ENCODE data around the gene TEN1. TPM values are rescaled to one million over a fixed set of nuclear protein-coding genes. Genes with fewer than 3 reads are reported as not detected.

The TEN1 gene
- total and polyA plus RNA-seq, 8 donors = 19.3 to 32.2 (median 27.5) TPM

GRCh38 chr17:76033139-76033538 lies 54.1 kb downstream of the TEN1 start:
- ATAC-seq = no peak
- no peak for TF ChIP-seq CTCF (IDR thresholded peaks at IDR 0.05)
- peaks cover 0 to 12% of the 10 kb centered on the region in 2 donors for H3K36me3 ChIP-seq
- DNase-seq = peak in 1 of 4 donors; percentile 13
- no peaks in the 10 kb centered on the region for H3K9me3 ChIP-seq
- H3K27me3 ChIP-seq = peaks cover 0 to 6% of the 10 kb centered on the region in 2 donors
- H3K27ac ChIP-seq = no peak overlapping the region
- H3K4me3 ChIP-seq = no peak overlapping the region
- intact Hi-C loops (cut with DNase I) = no loop called here
- peaks cover 0 to 7% of the 10 kb centered on the region in 2 donors for H3K4me1 ChIP-seq

- Histone ChIP-seq H3K36me3 (peaks cover 0 to 27% of the 10 kb centered on the region in 2 donors), H3K4me1 (peaks cover 0 to 2% of the 10 kb centered on the region in 2 donors), H3K27me3 (peaks cover 0 to 4% of the 10 kb centered on the region in 2 donors), H3K9me3 (no peaks in the 10 kb centered on the region), H3K27ac (no peak overlapping the region), H3K4me3 (no peak overlapping the region)
- DNase-seq = peak in 1 of 4 donors; percentile 13
- ATAC-seq = no peak
- intact Hi-C loops (cut with DNase I) = no loop called here
- TF ChIP-seq CTCF (IDR thresholded peaks at IDR 0.05) = no peak
These were observed 55.6 kb downstream of the TEN1 start for GRCh38 chr17:76034428-76035350.

- DNase-seq (peak in 1 of 4 donors; percentile 66), ATAC-seq (no peak)
- H3K36me3 ChIP-seq = peaks cover 0 to 47% of the 10 kb centered on the region in 2 donors
- no peak overlapping the region for H3K27ac ChIP-seq
- TF ChIP-seq CTCF (IDR thresholded peaks at IDR 0.05) = no peak
- H3K4me3 ChIP-seq = no peak overlapping the region
- H3K27me3 ChIP-seq = no peaks in the 10 kb centered on the region
- intact Hi-C loops (cut with DNase I) = no loop called here
- H3K9me3 ChIP-seq = no peaks in the 10 kb centered on the region
- H3K4me1 ChIP-seq = no peaks in the 10 kb centered on the region
These were observed 57.6 kb downstream of the TEN1 start for GRCh38 chr17:76036497-76037261.

- no peaks in the 10 kb centered on the region for H3K27me3 ChIP-seq
- H3K36me3 ChIP-seq = peaks cover 0 to 61% of the 10 kb centered on the region in 2 donors
- TF ChIP-seq CTCF (IDR thresholded peaks at IDR 0.05) = no peak
- intact Hi-C loops (cut with DNase I) = no loop called here
- no peak for ATAC-seq
- DNase-seq = no peak
- no peak overlapping the region for H3K4me3 ChIP-seq
- no peak overlapping the region for H3K27ac ChIP-seq
- no peaks in the 10 kb centered on the region for H3K4me1 ChIP-seq
- H3K9me3 ChIP-seq = no peaks in the 10 kb centered on the region
These were observed 59.0 kb downstream of the TEN1 start for GRCh38 chr17:76038050-76038449.

- H3K27me3 ChIP-seq = no peaks in the 10 kb centered on the region
- H3K4me1 ChIP-seq = no peaks in the 10 kb centered on the region
- no peak for TF ChIP-seq CTCF (IDR thresholded peaks at IDR 0.05)
- H3K4me3 ChIP-seq = no peak overlapping the region
- DNase-seq = no peak
- ATAC-seq = no peak
- intact Hi-C loops (cut with DNase I) = no loop called here
- no peaks in the 10 kb centered on the region for H3K9me3 ChIP-seq
- peaks cover 0 to 72% of the 10 kb centered on the region in 2 donors for H3K36me3 ChIP-seq
- no peak overlapping the region for H3K27ac ChIP-seq
These were observed 60.1 kb downstream of the TEN1 start for GRCh38 chr17:76039121-76039520.
